ENCODE results near the gene ARHGEF25. TPM values are rescaled to one million over a fixed set of nuclear protein-coding genes. Genes with fewer than 3 reads are reported as not detected.

The ARHGEF25 gene
- total RNA-seq, 1 donor from 2014 or later: 18.4 TPM

- Mint-ChIP-seq H3K27me3 (peaks cover 4% of the 10 kb centered on the region), H3K27ac (no peak overlapping the region), H3K4me3 (ENCODE audit: low read depth) (peak overlapping the region; percentile 85), H3K36me3 (ENCODE audit: insufficient read depth) (peaks cover 28% of the 10 kb centered on the region), H3K9me3 (ENCODE audit: low read depth) (no peaks in the 10 kb centered on the region), H3K4me1 (ENCODE audit: low read depth) (peaks cover 15% of the 10 kb centered on the region)
- no peak for DNase-seq (ENCODE audit: low spot score, unreplicated experiment)
- TF ChIP-seq CTCF (IDR thresholded peaks at IDR 0.05; ENCODE audit: unreplicated experiment): no peak
Observed at GRCh38 chr12:57603324-57603723, 7.9 kb upstream of the ARHGEF25 start.

- Mint-ChIP-seq H3K4me1 (ENCODE audit: low read depth) (peaks cover 15% of the 10 kb centered on the region), H3K4me3 (ENCODE audit: low read depth) (peak overlapping the region; percentile 85), H3K36me3 (ENCODE audit: insufficient read depth) (peaks cover 28% of the 10 kb centered on the region), H3K27me3 (peaks cover 8% of the 10 kb centered on the region), H3K27ac (peak overlapping the region; percentile 87), H3K9me3 (ENCODE audit: low read depth) (no peaks in the 10 kb centered on the region)
- DNase-seq (ENCODE audit: low spot score, unreplicated experiment): no peak
- TF ChIP-seq CTCF (IDR thresholded peaks at IDR 0.05; ENCODE audit: unreplicated experiment): no peak
Observed at GRCh38 chr12:57603815-57604453, 7.3 kb upstream of the ARHGEF25 start.

- H3K36me3 Mint-ChIP-seq (ENCODE audit: insufficient read depth): peaks cover 29% of the 10 kb centered on the region
- peak within 1 kb of the TSS; percentile 89 for H3K27ac Mint-ChIP-seq
- peak within 1 kb of the TSS; percentile 85 for H3K4me3 Mint-ChIP-seq (ENCODE audit: low read depth)
- H3K9me3 Mint-ChIP-seq (ENCODE audit: low read depth): no peaks in the 10 kb centered on the region
- TF ChIP-seq CTCF (IDR thresholded peaks at IDR 0.05; ENCODE audit: unreplicated experiment): no peak
- peaks cover 15% of the 10 kb centered on the region for H3K4me1 Mint-ChIP-seq (ENCODE audit: low read depth)
- DNase-seq (ENCODE audit: low spot score, unreplicated experiment): no peak
- peaks cover 13% of the 10 kb centered on the region for H3K27me3 Mint-ChIP-seq
Observed at GRCh38 chr12:57604454-57604991, 6.7 kb upstream of the ARHGEF25 start, which contains the start of gene DTX3. TSS of gene DTX3 (plus strand) at chr12:57604824. CDS start at chr12:57606518, 1,694 bp downstream.

- H3K36me3 Mint-ChIP-seq (ENCODE audit: insufficient read depth): peaks cover 27% of the 10 kb centered on the region
- no peak for DNase-seq (ENCODE audit: low spot score, unreplicated experiment)
Observed at GRCh38 chr12:57604992-57605810, 6.0 kb upstream of the ARHGEF25 start.

More at GRCh38 chr12:57604992-57605810, 6.0 kb upstream of the ARHGEF25 start:
- H3K4me3 Mint-ChIP-seq (ENCODE audit: low read depth): peak overlapping the region; percentile 85
- H3K9me3 Mint-ChIP-seq (ENCODE audit: low read depth): no peaks in the 10 kb centered on the region
- peaks cover 18% of the 10 kb centered on the region for H3K27me3 Mint-ChIP-seq
- TF ChIP-seq CTCF (IDR thresholded peaks at IDR 0.05; ENCODE audit: unreplicated experiment): no peak
- peaks cover 17% of the 10 kb centered on the region for H3K4me1 Mint-ChIP-seq (ENCODE audit: low read depth)
- peak overlapping the region; percentile 89 for H3K27ac Mint-ChIP-seq

All from progenitor cell of endocrine pancreas (in vitro differentiated cells).